Stomach (tissue), 9 donors: ENCODE results near the gene ABCA9. TPM values are rescaled to one million over a fixed set of nuclear protein-coding genes. Genes with fewer than 3 reads are reported as not detected.
A peak's percentile ranks its signal among the peaks of the same experiment; 100 is the strongest.

ENCODE experiments used
- DNase-seq, 2 donors: peaks; one replicate each; pipeline versions ENCODE4 v3.0.0 to v3.0.0-alpha.2; 2013 to 2019
- H3K27ac ChIP-seq, 5 donors: fragments of 200-600 bp in 4 of 5; sonication (generic) in 4 of 5; one replicate each; pipeline ENCODE4 v1.5.1; 2013 to 2019; ENCODE audit warnings: mild to moderate bottlenecking in 1 of 5, moderate library complexity in 1 of 5
- H3K27me3 ChIP-seq, 3 donors: fragments of 200-600 bp; sonication (generic); one replicate each; pipeline ENCODE4 v1.5.1; 2017 to 2019; ENCODE audit warnings: mixed run types in 1 of 3
- H3K36me3 ChIP-seq, 4 donors: fragments of 200-600 bp; sonication (generic); 1 replicate in 3 of 4; 2 replicates in 1 of 4; pipeline ENCODE4 v1.5.1; 2016 to 2019
- H3K4me1 ChIP-seq, 4 donors: fragments of 200-600 bp; sonication (generic); one replicate each; pipeline ENCODE4 v1.5.1; 2016 to 2019
- H3K4me3 ChIP-seq, 4 donors: fragments of 200-600 bp; sonication (generic) in 3 of 4; one replicate each; pipeline ENCODE4 v1.5.1; 2016 to 2019; ENCODE audit warnings: mild to moderate bottlenecking in 1 of 4
- H3K9me3 ChIP-seq, 4 donors: fragments of 200-600 bp; sonication (generic); one replicate each; pipeline ENCODE4 v1.5.1; 2016 to 2019
- CTCF ChIP-seq, 7 experiments: fragments of 450-650 bp in 4 of 7; fragments of 200-600 bp in 3 of 7; sonication (generic) in 3 of 7; IDR thresholded peaks; one replicate each; pipeline ENCODE4 v1.5.1; 2016 to 2019; ENCODE audit warnings: antibody characterized with exemption in 7 of 7, control low read depth in 2 of 7, mild to moderate bottlenecking in 1 of 7
- EP300 ChIP-seq: sonication (generic); formaldehyde crosslinking; IDR thresholded peaks from one replicate; pipeline ENCODE4 v1.6.1; 2017; ENCODE audit warnings: antibody characterized with exemption
- POLR2A ChIP-seq, 4 donors: fragments of 450-650 bp; IDR thresholded peaks; one replicate each; pipeline ENCODE4 v1.6.1; 2016; ENCODE audit warnings: antibody characterized with exemption in 4 of 4, control low read depth in 2 of 4, mild to moderate bottlenecking in 1 of 4, moderate library complexity in 1 of 4
- POLR2AphosphoS5 ChIP-seq, 3 donors: sonication (generic); formaldehyde crosslinking; IDR thresholded peaks; one replicate each; pipeline ENCODE4 v1.6.1; 2016; ENCODE audit warnings: antibody characterized with exemption in 3 of 3
- WGBS, 5 donors: extraction: QIAGEN DNeasy Blood & Tissue Kit in 3 of 5; methylation state at CpG; one replicate each; pipeline versions ENCODE4 v1.1.5 to v1.1.7; 2013 to 2018; 5-methylcytosine and 5-hydroxymethylcytosine counted together
- intact Hi-C: fragments of 100-400 bp; cut with DNase I; formaldehyde crosslinking; loops from one replicate; pipeline ENCODE4 v1.15.1; 2023; ENCODE audit warnings: low total_unique reads
- polyA plus RNA-seq, 3 donors: library from polyadenylated mRNA; stranded (reverse); fragments of 200-250 nt; gene quantifications; one replicate each; pipeline ENCODE4 v1.2.3, GENCODE V29; 2013
- total RNA-seq, 5 donors: library from RNA; depleted of rRNA; stranded (reverse); fragments of >200 nt; gene quantifications; one replicate each; pipeline versions ENCODE4 v1.1.0 to v1.2.3, GENCODE V29; 2014 to 2016
- donor health status: healthy with polysubstance abuse.
- donor health status: Bipolar disorder and iron deficiency.
- donor health status: healthy.

ABCA9 gene
- total and polyA plus RNA-seq, 8 donors = 1.4 to 38.5 (median 5.0) TPM

- H3K36me3 ChIP-seq = no peaks in the 10 kb centered on the region
- TF ChIP-seq POLR2A (IDR thresholded peaks at IDR 0.05) (no peak), CTCF (IDR thresholded peaks at IDR 0.05) (no peak), POLR2AphosphoS5 (IDR thresholded peaks at IDR 0.05) (no peak), EP300 (no peak)
- no peak for DNase-seq
- no peak overlapping the region for H3K27ac ChIP-seq
- H3K4me3 ChIP-seq = no peak overlapping the region
- no peaks in the 10 kb centered on the region for H3K27me3 ChIP-seq
- peaks cover 0 to 8% (median 0%) of the 10 kb centered on the region in 4 donors for H3K4me1 ChIP-seq
- no peaks in the 10 kb centered on the region for H3K9me3 ChIP-seq
- WGBS, 5 donors = 75 to 91% (median 86%) methylated on average over 2 of the region's 2 CpGs
- intact Hi-C loops = no loop called here
These were observed 3.3 kb upstream of the ABCA9 start for GRCh38 chr17:69064001-69064400.

- TF ChIP-seq CTCF (IDR thresholded peaks at IDR 0.05) = no peak
- TF ChIP-seq EP300 = no peak
- TF ChIP-seq POLR2A (IDR thresholded peaks at IDR 0.05) = no peak
- TF ChIP-seq POLR2AphosphoS5 (IDR thresholded peaks at IDR 0.05) = no peak
- H3K27ac ChIP-seq = no peak overlapping the region
- H3K9me3 ChIP-seq = no peaks in the 10 kb centered on the region
- no peaks in the 10 kb centered on the region for H3K36me3 ChIP-seq
- 70 to 87% (median 85%) methylated on average over 4 of the region's 4 CpGs for WGBS, 5 donors
- no peak overlapping the region for H3K4me3 ChIP-seq
- intact Hi-C loops = no loop called here
- no peaks in the 10 kb centered on the region for H3K27me3 ChIP-seq
- H3K4me1 ChIP-seq = no peaks in the 10 kb centered on the region
- DNase-seq = peak in 1 of 2 donors; percentile 51
These were observed 2.3 kb upstream of the ABCA9 start for GRCh38 chr17:69062860-69063581.

DNA sequence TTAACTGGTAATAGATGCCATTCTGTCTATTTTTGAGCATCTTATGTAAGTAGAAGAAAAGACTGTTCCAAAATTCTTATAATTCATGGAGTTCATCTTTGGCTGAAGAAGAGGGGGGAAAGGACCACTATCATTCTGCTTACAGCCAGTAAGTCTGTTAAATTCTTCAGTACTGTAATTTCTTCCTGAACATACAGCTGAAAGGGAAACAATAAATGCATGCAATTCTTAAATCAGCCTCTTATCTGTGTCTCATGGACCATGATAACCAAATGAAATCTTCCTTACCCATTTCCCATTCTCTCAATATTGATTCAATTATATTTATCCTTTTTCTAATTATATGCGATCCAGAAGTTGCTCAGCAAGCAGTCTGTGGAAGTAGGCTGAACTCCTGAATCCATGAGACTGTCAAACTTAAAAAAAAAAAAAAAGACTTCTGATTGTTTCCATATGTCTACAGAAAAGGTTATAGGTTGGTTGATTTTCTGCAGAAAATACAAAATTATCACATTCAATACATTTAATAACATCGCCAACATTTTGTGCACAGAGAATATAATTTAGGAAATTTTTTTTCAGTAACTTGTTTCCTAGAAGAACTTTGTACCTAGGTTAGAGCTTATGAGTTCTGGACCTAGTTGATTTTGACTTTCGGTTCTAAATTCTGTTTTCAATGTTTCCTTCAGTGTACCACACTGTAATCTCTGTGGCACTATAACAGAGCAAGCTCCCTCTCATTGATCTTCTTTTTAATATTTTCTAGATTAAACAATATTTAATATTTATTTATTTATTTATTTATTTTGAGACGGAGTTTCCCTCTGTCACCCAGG is 1.2 kb upstream of the ABCA9 start:
- Histone ChIP-seq H3K27ac (no peak overlapping the region), H3K4me1 (no peaks in the 10 kb centered on the region), H3K9me3 (no peaks in the 10 kb centered on the region), H3K4me3 (no peak overlapping the region), H3K36me3 (no peaks in the 10 kb centered on the region), H3K27me3 (no peaks in the 10 kb centered on the region)
- intact Hi-C loops = no loop called here
- 80 to 91% (median 89%) methylated on average over 4 of the region's 4 CpGs for WGBS, 5 donors
- no peak for TF ChIP-seq CTCF (IDR thresholded peaks at IDR 0.05)
- no peak for DNase-seq

- WGBS, 5 donors = 57 to 73% (median 67%) methylated on average over 7 of the region's 7 CpGs
- intact Hi-C loops = no loop called here
- no peaks in the 10 kb centered on the region for H3K27me3 ChIP-seq
- no peaks in the 10 kb centered on the region for H3K4me1 ChIP-seq
- H3K36me3 ChIP-seq = no peaks in the 10 kb centered on the region
- no peak overlapping the region for H3K4me3 ChIP-seq
- no peaks in the 10 kb centered on the region for H3K9me3 ChIP-seq
- no peak overlapping the region for H3K27ac ChIP-seq
- peak in 1 of 2 donors; percentile 20 for DNase-seq
- TF ChIP-seq POLR2A (IDR thresholded peaks at IDR 0.05) = no peak
- TF ChIP-seq EP300 = no peak
- TF ChIP-seq CTCF (IDR thresholded peaks at IDR 0.05) = no peak
- no peak for TF ChIP-seq POLR2AphosphoS5 (IDR thresholded peaks at IDR 0.05)
These were observed 1.1 kb downstream of the ABCA9 start for GRCh38 chr17:69059458-69060175.
